ENCODE results near the gene DHODH.
A peak's percentile ranks its signal among the peaks of the same experiment; 100 is the strongest.

DNA sequence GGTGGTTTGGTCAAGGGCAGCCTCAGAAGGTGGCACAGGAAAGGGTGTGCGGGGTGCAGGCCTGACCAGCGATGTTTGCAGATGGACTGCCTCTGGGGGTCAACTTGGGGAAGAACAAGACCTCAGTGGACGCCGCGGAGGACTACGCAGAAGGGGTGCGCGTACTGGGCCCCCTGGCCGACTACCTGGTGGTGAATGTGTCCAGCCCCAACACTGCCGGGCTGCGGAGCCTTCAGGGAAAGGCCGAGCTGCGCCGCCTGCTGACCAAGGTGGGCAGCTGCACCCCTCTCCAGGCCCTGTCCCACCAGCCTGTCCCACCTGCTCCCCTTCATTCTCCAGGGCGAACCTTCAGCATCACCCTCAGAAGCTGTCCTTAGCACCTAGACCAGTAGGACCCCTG is 12.5 kb downstream of the DHODH start:
- TF ChIP-seq ESRRA (CRISPR knock-in tag; IDR thresholded peaks at IDR 0.05; ENCODE audit: borderline replicate concordance) (no peak), TP53 (CRISPR knock-in tag; IDR thresholded peaks at IDR 0.05) (no peak), E2F1 (CRISPR knock-in tag; IDR thresholded peaks at IDR 0.05) (no peak), ZNF263 (CRISPR knock-in tag; IDR thresholded peaks at IDR 0.05; ENCODE audit: low read depth) (no peak), CBFB (CRISPR knock-in tag; IDR thresholded peaks at IDR 0.05; ENCODE audit: low read depth) (no peak), RELA (CRISPR knock-in tag; IDR thresholded peaks at IDR 0.05; ENCODE audit: borderline replicate concordance) (no peak), SP1 (CRISPR knock-in tag; conservative IDR thresholded peaks at IDR 0.05) (no peak), ZBTB21 (CRISPR knock-in tag; IDR thresholded peaks at IDR 0.05; ENCODE audit: borderline replicate concordance) (no peak), TEAD4 (CRISPR knock-in tag; IDR thresholded peaks at IDR 0.05) (no peak)
- TF ChIP-seq, protein P1, sequence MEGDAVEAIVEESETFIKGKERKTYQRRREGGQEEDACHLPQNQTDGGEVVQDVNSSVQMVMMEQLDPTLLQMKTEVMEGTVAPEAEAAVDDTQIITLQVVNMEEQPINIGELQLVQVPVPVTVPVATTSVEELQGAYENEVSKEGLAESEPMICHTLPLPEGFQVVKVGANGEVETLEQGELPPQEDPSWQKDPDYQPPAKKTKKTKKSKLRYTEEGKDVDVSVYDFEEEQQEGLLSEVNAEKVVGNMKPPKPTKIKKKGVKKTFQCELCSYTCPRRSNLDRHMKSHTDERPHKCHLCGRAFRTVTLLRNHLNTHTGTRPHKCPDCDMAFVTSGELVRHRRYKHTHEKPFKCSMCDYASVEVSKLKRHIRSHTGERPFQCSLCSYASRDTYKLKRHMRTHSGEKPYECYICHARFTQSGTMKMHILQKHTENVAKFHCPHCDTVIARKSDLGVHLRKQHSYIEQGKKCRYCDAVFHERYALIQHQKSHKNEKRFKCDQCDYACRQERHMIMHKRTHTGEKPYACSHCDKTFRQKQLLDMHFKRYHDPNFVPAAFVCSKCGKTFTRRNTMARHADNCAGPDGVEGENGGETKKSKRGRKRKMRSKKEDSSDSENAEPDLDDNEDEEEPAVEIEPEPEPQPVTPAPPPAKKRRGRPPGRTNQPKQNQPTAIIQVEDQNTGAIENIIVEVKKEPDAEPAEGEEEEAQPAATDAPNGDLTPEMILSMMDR (IDR thresholded peaks at IDR 0.05): peak; percentile 86
- TF ChIP-seq, protein P2, sequence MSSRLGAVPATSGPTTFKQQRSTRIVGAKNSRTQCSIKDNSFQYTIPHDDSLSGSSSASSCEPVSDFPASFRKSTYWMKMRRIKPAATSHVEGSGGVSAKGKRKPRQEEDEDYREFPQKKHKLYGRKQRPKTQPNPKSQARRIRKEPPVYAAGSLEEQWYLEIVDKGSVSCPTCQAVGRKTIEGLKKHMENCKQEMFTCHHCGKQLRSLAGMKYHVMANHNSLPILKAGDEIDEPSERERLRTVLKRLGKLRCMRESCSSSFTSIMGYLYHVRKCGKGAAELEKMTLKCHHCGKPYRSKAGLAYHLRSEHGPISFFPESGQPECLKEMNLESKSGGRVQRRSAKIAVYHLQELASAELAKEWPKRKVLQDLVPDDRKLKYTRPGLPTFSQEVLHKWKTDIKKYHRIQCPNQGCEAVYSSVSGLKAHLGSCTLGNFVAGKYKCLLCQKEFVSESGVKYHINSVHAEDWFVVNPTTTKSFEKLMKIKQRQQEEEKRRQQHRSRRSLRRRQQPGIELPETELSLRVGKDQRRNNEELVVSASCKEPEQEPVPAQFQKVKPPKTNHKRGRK (CRISPR knock-in tag; IDR thresholded peaks at IDR 0.05; ENCODE audit: borderline replicate concordance): no peak
- TF ChIP-seq, protein P3, sequence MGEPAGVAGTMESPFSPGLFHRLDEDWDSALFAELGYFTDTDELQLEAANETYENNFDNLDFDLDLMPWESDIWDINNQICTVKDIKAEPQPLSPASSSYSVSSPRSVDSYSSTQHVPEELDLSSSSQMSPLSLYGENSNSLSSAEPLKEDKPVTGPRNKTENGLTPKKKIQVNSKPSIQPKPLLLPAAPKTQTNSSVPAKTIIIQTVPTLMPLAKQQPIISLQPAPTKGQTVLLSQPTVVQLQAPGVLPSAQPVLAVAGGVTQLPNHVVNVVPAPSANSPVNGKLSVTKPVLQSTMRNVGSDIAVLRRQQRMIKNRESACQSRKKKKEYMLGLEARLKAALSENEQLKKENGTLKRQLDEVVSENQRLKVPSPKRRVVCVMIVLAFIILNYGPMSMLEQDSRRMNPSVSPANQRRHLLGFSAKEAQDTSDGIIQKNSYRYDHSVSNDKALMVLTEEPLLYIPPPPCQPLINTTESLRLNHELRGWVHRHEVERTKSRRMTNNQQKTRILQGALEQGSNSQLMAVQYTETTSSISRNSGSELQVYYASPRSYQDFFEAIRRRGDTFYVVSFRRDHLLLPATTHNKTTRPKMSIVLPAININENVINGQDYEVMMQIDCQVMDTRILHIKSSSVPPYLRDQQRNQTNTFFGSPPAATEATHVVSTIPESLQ (CRISPR knock-in tag; IDR thresholded peaks at IDR 0.05): no peak
- TF ChIP-seq, protein P4, sequence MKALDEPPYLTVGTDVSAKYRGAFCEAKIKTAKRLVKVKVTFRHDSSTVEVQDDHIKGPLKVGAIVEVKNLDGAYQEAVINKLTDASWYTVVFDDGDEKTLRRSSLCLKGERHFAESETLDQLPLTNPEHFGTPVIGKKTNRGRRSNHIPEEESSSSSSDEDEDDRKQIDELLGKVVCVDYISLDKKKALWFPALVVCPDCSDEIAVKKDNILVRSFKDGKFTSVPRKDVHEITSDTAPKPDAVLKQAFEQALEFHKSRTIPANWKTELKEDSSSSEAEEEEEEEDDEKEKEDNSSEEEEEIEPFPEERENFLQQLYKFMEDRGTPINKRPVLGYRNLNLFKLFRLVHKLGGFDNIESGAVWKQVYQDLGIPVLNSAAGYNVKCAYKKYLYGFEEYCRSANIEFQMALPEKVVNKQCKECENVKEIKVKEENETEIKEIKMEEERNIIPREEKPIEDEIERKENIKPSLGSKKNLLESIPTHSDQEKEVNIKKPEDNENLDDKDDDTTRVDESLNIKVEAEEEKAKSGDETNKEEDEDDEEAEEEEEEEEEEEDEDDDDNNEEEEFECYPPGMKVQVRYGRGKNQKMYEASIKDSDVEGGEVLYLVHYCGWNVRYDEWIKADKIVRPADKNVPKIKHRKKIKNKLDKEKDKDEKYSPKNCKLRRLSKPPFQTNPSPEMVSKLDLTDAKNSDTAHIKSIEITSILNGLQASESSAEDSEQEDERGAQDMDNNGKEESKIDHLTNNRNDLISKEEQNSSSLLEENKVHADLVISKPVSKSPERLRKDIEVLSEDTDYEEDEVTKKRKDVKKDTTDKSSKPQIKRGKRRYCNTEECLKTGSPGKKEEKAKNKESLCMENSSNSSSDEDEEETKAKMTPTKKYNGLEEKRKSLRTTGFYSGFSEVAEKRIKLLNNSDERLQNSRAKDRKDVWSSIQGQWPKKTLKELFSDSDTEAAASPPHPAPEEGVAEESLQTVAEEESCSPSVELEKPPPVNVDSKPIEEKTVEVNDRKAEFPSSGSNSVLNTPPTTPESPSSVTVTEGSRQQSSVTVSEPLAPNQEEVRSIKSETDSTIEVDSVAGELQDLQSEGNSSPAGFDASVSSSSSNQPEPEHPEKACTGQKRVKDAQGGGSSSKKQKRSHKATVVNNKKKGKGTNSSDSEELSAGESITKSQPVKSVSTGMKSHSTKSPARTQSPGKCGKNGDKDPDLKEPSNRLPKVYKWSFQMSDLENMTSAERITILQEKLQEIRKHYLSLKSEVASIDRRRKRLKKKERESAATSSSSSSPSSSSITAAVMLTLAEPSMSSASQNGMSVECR (CRISPR knock-in tag; IDR thresholded peaks at IDR 0.05; ENCODE audit: borderline replicate concordance): no peak
- TF ChIP-seq, protein P5, sequence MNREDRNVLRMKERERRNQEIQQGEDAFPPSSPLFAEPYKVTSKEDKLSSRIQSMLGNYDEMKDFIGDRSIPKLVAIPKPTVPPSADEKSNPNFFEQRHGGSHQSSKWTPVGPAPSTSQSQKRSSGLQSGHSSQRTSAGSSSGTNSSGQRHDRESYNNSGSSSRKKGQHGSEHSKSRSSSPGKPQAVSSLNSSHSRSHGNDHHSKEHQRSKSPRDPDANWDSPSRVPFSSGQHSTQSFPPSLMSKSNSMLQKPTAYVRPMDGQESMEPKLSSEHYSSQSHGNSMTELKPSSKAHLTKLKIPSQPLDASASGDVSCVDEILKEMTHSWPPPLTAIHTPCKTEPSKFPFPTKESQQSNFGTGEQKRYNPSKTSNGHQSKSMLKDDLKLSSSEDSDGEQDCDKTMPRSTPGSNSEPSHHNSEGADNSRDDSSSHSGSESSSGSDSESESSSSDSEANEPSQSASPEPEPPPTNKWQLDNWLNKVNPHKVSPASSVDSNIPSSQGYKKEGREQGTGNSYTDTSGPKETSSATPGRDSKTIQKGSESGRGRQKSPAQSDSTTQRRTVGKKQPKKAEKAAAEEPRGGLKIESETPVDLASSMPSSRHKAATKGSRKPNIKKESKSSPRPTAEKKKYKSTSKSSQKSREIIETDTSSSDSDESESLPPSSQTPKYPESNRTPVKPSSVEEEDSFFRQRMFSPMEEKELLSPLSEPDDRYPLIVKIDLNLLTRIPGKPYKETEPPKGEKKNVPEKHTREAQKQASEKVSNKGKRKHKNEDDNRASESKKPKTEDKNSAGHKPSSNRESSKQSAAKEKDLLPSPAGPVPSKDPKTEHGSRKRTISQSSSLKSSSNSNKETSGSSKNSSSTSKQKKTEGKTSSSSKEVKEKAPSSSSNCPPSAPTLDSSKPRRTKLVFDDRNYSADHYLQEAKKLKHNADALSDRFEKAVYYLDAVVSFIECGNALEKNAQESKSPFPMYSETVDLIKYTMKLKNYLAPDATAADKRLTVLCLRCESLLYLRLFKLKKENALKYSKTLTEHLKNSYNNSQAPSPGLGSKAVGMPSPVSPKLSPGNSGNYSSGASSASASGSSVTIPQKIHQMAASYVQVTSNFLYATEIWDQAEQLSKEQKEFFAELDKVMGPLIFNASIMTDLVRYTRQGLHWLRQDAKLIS (CRISPR knock-in tag; IDR thresholded peaks at IDR 0.05; ENCODE audit: borderline replicate concordance): no peak
